Psoas muscle (tissue), 8 donors: ENCODE measurements around the gene AGAP2. TPM values are rescaled to one million over a fixed set of nuclear protein-coding genes. Genes with fewer than 3 reads are reported as not detected.

Experiments used
- ATAC-seq, 4 donors: fragments of 200-7000 bp; cut with Tn5 transposase; one replicate each; pipeline ENCODE4 v1.9.1; 2020; ENCODE audit warnings: moderate library complexity in 3 of 4, mild to moderate bottlenecking in 2 of 4
- DNase-seq, 2 donors: peaks; one replicate each; pipeline ENCODE4 v3.0.0-alpha.2; 2020
- H3K27ac ChIP-seq: fragments of 200-600 bp; one replicate; pipeline ENCODE4 v1.8.0; 2022
- H3K27me3 ChIP-seq, 3 donors: fragments of 200-600 bp in 1 of 3; one replicate each; pipeline versions ENCODE4 v1.6.1 to v1.8.0; 2013 to 2022; ENCODE audit warnings: low read length in 2 of 3, mild to moderate bottlenecking in 2 of 3, moderate library complexity in 1 of 3; ENCODE audit not compliant: insufficient read depth in 3 of 3
- H3K36me3 ChIP-seq, 2 donors: fragments of 200-600 bp in 1 of 2; one replicate each; pipeline versions ENCODE4 v1.6.1 to v1.8.0; 2013 to 2022; ENCODE audit warnings: low read depth in 1 of 2, mild to moderate bottlenecking in 1 of 2, moderate library complexity in 1 of 2; ENCODE audit not compliant: insufficient read depth in 1 of 2
- H3K4me1 ChIP-seq: fragments of 200-600 bp; one replicate; pipeline ENCODE4 v1.8.0; 2022
- H3K4me3 ChIP-seq: fragments of 200-600 bp; one replicate; pipeline ENCODE4 v1.8.0; 2022; ENCODE audit warnings: mild to moderate bottlenecking
- H3K9me3 ChIP-seq: fragments of 200-600 bp; one replicate; pipeline ENCODE4 v1.8.0; 2022
- WGBS, 3 donors: extraction: QIAGEN DNeasy Blood & Tissue Kit; methylation state at CpG; one replicate each; pipeline versions ENCODE4 v1.1.6 to v1.1.7; 2013; 5-methylcytosine and 5-hydroxymethylcytosine counted together
- intact Hi-C, 2 donors: fragments of 100-400 bp; cut with DNase I; formaldehyde crosslinking; loops; one replicate each; pipeline versions ENCODE4 v1.11.0 to v1.14.2; 2022
- polyA plus RNA-seq, 3 donors: library from polyadenylated mRNA; stranded (reverse); fragments of 200-250 nt; gene quantifications; one replicate each; pipeline ENCODE4 v1.2.3, GENCODE V29; 2013
- total RNA-seq, 4 donors: library from RNA; stranded (reverse); fragmentation: NEBNext Ultra II Directional in 2 of 4; extraction: Animal tissue kit (Norgen Biotek cat#: 25700) in 2 of 4; gene quantifications; one replicate each; pipeline versions ENCODE4 v1.2.1 to v1.2.4, GENCODE V29; 2021 to 2023
- TF ChIP-seq, protein P1 (sequence below): fragments of 200-600 bp; IDR thresholded peaks from one replicate; pipeline ENCODE4 v1.8.0; 2022; ENCODE audit warnings: antibody characterized with exemption
- donor health status: healthy with polysubstance abuse.
- donor health status: DM: no; HTN: no; CAD: no; lungs with moderate emphysema.
- donor health status: Bipolar disorder and iron deficiency.
- donor health status: healthy.
- donor health status: DM: yes; HTN: yes; CAD: no.
- donor health status: DM: no; HTN: no; CAD: no.
- donor health status: DM: no; HTN: no; CAD: no.
- donor health status: DM: yes; HTN: yes; CAD: no.

Gene AGAP2
- total and polyA plus RNA-seq, 7 donors: 2.5 to 9.6 (median 3.9) TPM

DNA sequence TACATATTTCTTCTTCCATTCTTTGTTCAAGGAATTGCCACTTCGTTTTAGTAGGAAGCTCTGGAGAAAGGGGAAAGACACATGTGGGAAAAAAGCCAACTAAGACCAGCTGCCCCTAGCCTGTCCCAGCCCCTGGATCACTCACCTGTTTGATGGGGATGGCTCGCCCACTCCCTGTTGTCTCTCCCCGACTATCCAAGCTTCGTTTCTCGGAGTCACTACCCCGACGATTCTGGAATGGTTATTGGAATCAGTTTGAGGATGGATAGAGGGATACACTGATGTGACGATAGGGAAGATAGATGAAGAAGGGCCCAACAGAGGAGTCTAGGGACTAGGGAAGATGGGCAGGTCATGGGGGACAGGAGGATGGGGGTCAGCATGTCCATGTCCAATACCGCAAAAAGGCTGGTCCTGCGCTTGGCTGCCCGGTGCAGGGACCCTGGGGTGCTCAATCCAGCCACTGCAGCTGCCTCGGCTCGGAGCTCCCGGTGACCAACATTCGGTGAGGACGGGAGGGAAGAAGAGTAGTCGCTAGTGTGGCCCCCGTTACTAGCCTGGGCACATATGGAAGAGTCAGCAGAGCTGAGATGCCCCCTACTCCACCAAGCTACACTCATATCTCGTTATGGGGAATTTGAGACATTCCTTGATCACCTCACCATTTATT is 7.0 kb downstream of the AGAP2 start:
- DNase-seq: no peak
- Histone ChIP-seq H3K4me1 (peaks cover 19% of the 10 kb centered on the region), H3K4me3 (no peak overlapping the region), H3K9me3 (no peaks in the 10 kb centered on the region), H3K27me3 (peaks cover 0 to 48% (median 14%) of the 10 kb centered on the region in 3 donors), H3K36me3 (no peaks in the 10 kb centered on the region), H3K27ac (no peak overlapping the region)
- WGBS, 3 donors: 79 to 87% (median 80%) methylated on average over 19 of the region's 19 CpGs
- TF ChIP-seq, protein P1, sequence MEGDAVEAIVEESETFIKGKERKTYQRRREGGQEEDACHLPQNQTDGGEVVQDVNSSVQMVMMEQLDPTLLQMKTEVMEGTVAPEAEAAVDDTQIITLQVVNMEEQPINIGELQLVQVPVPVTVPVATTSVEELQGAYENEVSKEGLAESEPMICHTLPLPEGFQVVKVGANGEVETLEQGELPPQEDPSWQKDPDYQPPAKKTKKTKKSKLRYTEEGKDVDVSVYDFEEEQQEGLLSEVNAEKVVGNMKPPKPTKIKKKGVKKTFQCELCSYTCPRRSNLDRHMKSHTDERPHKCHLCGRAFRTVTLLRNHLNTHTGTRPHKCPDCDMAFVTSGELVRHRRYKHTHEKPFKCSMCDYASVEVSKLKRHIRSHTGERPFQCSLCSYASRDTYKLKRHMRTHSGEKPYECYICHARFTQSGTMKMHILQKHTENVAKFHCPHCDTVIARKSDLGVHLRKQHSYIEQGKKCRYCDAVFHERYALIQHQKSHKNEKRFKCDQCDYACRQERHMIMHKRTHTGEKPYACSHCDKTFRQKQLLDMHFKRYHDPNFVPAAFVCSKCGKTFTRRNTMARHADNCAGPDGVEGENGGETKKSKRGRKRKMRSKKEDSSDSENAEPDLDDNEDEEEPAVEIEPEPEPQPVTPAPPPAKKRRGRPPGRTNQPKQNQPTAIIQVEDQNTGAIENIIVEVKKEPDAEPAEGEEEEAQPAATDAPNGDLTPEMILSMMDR: no peak
- intact Hi-C loops: no loop called here
- no peak for ATAC-seq

DNA sequence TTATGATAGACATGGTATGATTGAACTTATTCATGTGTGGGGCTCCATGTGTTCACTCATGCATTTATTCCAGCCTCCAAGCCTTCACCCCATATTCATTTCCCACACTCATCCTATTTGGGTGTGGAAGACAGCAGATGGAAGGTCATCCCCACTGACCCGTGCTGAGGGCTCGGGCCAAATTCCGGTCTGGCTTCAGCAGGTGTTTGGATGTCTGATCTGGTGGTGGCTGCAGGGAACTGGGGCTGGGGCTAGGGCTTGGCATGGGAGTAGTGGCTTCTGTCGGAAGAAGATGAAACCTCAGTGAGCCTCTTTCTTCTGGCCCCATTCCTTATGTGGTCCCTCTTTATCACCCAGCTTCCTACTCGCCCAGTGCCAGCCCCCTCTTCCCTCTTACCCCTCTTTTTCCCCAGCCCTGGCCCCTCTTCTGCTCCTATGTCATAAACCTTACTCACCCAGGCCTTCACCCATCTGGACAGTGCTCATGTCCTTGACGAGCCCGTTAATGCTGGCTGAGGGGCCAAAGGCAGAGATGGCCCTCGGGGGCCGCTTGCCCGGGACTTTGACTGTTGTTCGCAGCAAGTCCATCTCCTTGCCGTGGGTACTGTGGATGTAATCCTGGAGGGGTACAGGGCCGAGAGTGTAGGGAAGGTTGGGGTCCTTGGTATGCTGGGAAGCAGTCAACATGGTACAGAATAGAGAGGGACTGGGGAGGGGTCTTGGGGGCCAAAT is 8.0 kb downstream of the AGAP2 start:
- TF ChIP-seq, protein P1: no peak
- peaks cover 10% of the 10 kb centered on the region for H3K4me1 ChIP-seq
- no peaks in the 10 kb centered on the region for H3K9me3 ChIP-seq
- intact Hi-C loops: no loop called here
- no peaks in the 10 kb centered on the region for H3K36me3 ChIP-seq
- no peak overlapping the region for H3K4me3 ChIP-seq
- ATAC-seq: no peak
- no peak for DNase-seq
- WGBS, 3 donors: 67 to 73% (median 68%) methylated on average over 13 of the region's 13 CpGs
- peaks cover 0 to 46% (median 14%) of the 10 kb centered on the region in 3 donors for H3K27me3 ChIP-seq
- no peak overlapping the region for H3K27ac ChIP-seq

DNA sequence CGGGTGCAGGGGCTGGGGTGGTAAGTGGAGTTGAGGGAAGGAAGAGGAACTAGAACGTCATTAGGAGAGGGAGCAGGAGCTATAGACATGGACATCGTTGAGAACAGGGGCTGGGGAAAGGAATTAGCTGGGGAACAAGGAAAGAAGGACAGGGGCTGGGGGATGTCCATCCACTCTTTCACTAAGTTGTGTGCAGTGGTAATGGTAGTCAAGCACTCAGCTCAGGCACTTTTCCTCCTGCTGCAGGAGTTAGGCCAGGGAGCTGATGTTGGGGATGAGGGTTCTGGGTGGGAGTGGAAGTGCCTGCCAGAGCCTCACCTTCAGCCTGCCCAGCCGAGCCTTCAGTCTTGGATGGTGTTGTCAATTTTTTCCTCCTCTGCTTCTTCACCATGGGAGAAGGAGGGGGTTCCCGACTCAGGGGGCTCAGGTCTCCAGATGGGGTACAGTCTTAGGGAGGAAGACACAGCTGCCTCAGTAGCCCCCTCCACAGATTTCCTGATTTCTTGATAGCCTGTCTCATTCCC is 9.2 kb downstream of the AGAP2 start:
- WGBS, 3 donors: 44 to 46% (median 45%) methylated on average over 5 of the region's 5 CpGs
- DNase-seq: no peak
- H3K4me1 ChIP-seq: peaks cover 6% of the 10 kb centered on the region
- peaks cover 0 to 46% (median 17%) of the 10 kb centered on the region in 3 donors for H3K27me3 ChIP-seq
- TF ChIP-seq, protein P1: no peak
- no peaks in the 10 kb centered on the region for H3K9me3 ChIP-seq
- ATAC-seq: no peak
- H3K4me3 ChIP-seq: no peak overlapping the region
- no peaks in the 10 kb centered on the region for H3K36me3 ChIP-seq
- intact Hi-C loops: no loop called here
- H3K27ac ChIP-seq: no peak overlapping the region

DNA sequence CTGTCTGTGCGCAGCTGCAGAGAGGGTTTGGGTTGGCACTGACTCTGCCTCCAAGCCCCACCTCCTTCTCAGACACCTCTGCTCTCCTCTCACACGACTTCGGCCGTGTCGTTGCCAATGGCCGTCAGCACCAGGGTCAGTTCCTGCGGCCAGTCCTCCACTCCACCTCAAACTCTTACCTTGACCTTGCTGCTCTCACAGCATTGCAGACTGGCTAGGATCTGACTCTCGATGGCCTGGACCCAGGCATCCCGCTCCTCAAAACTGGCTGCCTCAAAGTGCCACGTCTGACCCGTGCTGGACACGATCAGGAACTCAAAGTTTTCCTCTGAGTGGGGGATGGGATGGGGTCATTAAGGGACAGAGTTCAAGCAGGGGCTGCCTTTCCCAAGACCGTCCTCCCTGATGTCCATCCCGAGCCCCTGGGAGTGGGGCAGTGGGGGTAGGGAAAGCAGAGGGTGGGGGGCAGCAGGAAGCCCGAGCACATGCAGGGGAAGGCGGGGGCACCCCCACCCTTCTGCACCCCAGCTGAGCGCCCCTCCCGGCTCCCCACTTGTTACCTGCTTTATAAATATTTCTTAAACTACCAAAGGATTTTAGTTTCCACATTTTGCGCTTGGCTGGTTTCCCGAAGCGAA is 10.7 kb downstream of the AGAP2 start:
- no peak for DNase-seq
- intact Hi-C loops: no loop called here
- Histone ChIP-seq H3K27me3 (peaks cover 0 to 42% (median 17%) of the 10 kb centered on the region in 3 donors), H3K9me3 (no peaks in the 10 kb centered on the region), H3K27ac (no peak overlapping the region), H3K4me1 (peaks cover 6% of the 10 kb centered on the region), H3K36me3 (no peaks in the 10 kb centered on the region), H3K4me3 (no peak overlapping the region)
- TF ChIP-seq, protein P1: no peak
- WGBS, 3 donors: 47 to 49% (median 47%) methylated on average over 21 of the region's 21 CpGs
- ATAC-seq: peak in 2 of 4 donors; percentile 10 to 11
